IMR-90 (cell line): ENCODE data around the gene CHPF2. TPM values are rescaled to one million over a fixed set of nuclear protein-coding genes. Genes with fewer than 3 reads are reported as not detected.

Source experiments
- ATAC-seq: fragments of 200-7000 bp; cut with Tn5 transposase; 2 replicates; pipeline ENCODE4 v1.9.1; 2020; ENCODE audit warnings: low read depth, mild to moderate bottlenecking, moderate library complexity
- BruUV-seq: library from RNA; stranded (reverse); fragments of 400-500 nt; replicated peaks from 2 replicates; lab custom pipeline; 2021; lab: Mats Ljungman, UMichigan
- CTCF ChIA-PET: fragments of 300-600 bp; formaldehyde crosslinking; extraction: SDS; loops from one replicate; lab custom pipeline; 2021; ENCODE audit warnings: antibody characterized with exemption; lab: Yijun Ruan, JAX
- POLR2A ChIA-PET: fragments of 300-600 bp; sonication (Branson Sonifier 250); formaldehyde crosslinking; loops from one replicate; lab custom pipeline; 2022; ENCODE audit warnings: antibody characterized with exemption; ENCODE audit not compliant: unreplicated experiment; lab: Charles Lee
- DNase-seq: peaks from one replicate; pipeline ENCODE4 v3.0.0; 2013
- H2AFZ ChIP-seq: replicated peaks from 2 replicates; pipeline ENCODE3; 2013; ENCODE audit warnings: low read length, mild to moderate bottlenecking; ENCODE audit not compliant: poor library complexity
- H2AK5ac ChIP-seq: 2 replicates; pipeline ENCODE4 v1.6.1; 2013; ENCODE audit warnings: low read depth, low read length, inconsistent platforms
- H2AK9ac ChIP-seq: replicated peaks from 2 replicates; pipeline ENCODE3; 2013; ENCODE audit warnings: mild to moderate bottlenecking, low read depth, low read length, moderate library complexity; ENCODE audit not compliant: poor library complexity
- H2BK120ac ChIP-seq: 2 replicates; pipeline ENCODE4 v1.6.1; 2013; ENCODE audit warnings: low read depth, low read length, inconsistent platforms
- H2BK15ac ChIP-seq: 3 replicates; pipeline ENCODE4 v1.6.1; 2013; ENCODE audit warnings: low read depth, low read length, inconsistent platforms
- H2BK20ac ChIP-seq: 2 replicates; pipeline ENCODE4 v1.6.1; 2013; ENCODE audit warnings: low read depth, mild to moderate bottlenecking, inconsistent platforms, low read length, moderate library complexity
- H2BK5ac ChIP-seq: 2 replicates; pipeline ENCODE4 v1.6.1; 2013; ENCODE audit warnings: mild to moderate bottlenecking, low read depth, low read length, inconsistent platforms; ENCODE audit not compliant: poor library complexity, severe bottlenecking
- H3K14ac ChIP-seq: replicated peaks from 2 replicates; pipeline ENCODE4 v1.6.1; 2013; ENCODE audit warnings: low read depth, low read length, inconsistent platforms
- H3K18ac ChIP-seq: 2 replicates; pipeline ENCODE4 v1.6.1; 2013; ENCODE audit warnings: low read depth, low read length, control low read depth
- H3K23ac ChIP-seq: 2 replicates; pipeline ENCODE4 v1.6.1; 2013; ENCODE audit warnings: low read depth, low read length, inconsistent platforms
- H3K27ac ChIP-seq: 2 replicates; pipeline ENCODE4 v1.5.1; 2013; ENCODE audit warnings: mild to moderate bottlenecking, control low read depth, low read length; ENCODE audit not compliant: insufficient read depth
- H3K27me3 ChIP-seq: 2 replicates; pipeline ENCODE4 v1.6.1; 2013; ENCODE audit warnings: low read length; ENCODE audit not compliant: control insufficient read depth, insufficient read depth
- H3K36me3 ChIP-seq: 2 replicates; pipeline ENCODE4 v1.6.1; 2013; ENCODE audit warnings: low read length, mixed read lengths; ENCODE audit not compliant: control insufficient read depth, insufficient read depth
- H3K4ac ChIP-seq: 2 replicates; pipeline ENCODE4 v1.6.1; 2013; ENCODE audit warnings: low read depth, low read length, inconsistent platforms
- H3K4me1 ChIP-seq: 2 replicates; pipeline ENCODE4 v1.6.1; 2013; ENCODE audit warnings: low read length, mixed read lengths; ENCODE audit not compliant: control insufficient read depth, insufficient read depth
- H3K4me2 ChIP-seq: 2 replicates; pipeline ENCODE4 v1.6.1; 2013; ENCODE audit warnings: low read depth, mild to moderate bottlenecking, control low read depth, low read length, moderate library complexity
- H3K4me3 ChIP-seq: 2 replicates; pipeline ENCODE4 v1.5.1; 2013; ENCODE audit warnings: low read depth, mild to moderate bottlenecking, control low read depth, low read length, moderate library complexity; ENCODE audit not compliant: insufficient read depth
- H3K56ac ChIP-seq: 2 replicates; pipeline ENCODE4 v1.6.1; 2013; ENCODE audit warnings: low read length, inconsistent platforms; ENCODE audit not compliant: insufficient read depth; ENCODE audit errors: extremely low read depth
- H3K79me1 ChIP-seq, 2 experiments: 2 replicates each; pipeline ENCODE4 v1.6.1; 2013; ENCODE audit warnings: low read length in 2 of 2, inconsistent platforms in 1 of 2, low read depth in 1 of 2
- H3K9ac ChIP-seq: 2 replicates; pipeline ENCODE4 v1.6.1; 2013; ENCODE audit warnings: low read depth, low read length, control low read depth
- H3K9me1 ChIP-seq: 2 replicates; pipeline ENCODE4 v1.6.1; 2013; ENCODE audit warnings: low read length, inconsistent platforms; ENCODE audit not compliant: insufficient read depth
- H3K9me3 ChIP-seq: 2 replicates; pipeline ENCODE4 v1.6.1; 2013; ENCODE audit warnings: low read length; ENCODE audit not compliant: control insufficient read depth, insufficient read depth
- H4K20me1 ChIP-seq: 2 replicates; pipeline ENCODE4 v1.6.1; 2013; ENCODE audit warnings: low read length, inconsistent platforms; ENCODE audit not compliant: insufficient read depth
- H4K5ac ChIP-seq: 2 replicates; pipeline ENCODE4 v1.6.1; 2013; ENCODE audit warnings: mild to moderate bottlenecking, low read depth, low read length, control low read depth
- H4K8ac ChIP-seq, 2 experiments: 2 replicates each; pipeline ENCODE4 v1.6.1; 2013; ENCODE audit warnings: low read depth in 2 of 2, low read length in 2 of 2, control low read depth in 1 of 2, inconsistent platforms in 1 of 2
- H4K91ac ChIP-seq: 2 replicates; pipeline ENCODE4 v1.6.1; 2013; ENCODE audit warnings: low read depth, low read length, inconsistent platforms; ENCODE audit not compliant: insufficient read depth
- BHLHE40 ChIP-seq: fragments of 150-350 bp; IDR thresholded peaks from 2 replicates; pipeline ENCODE4 v1.6.1; 2016; ENCODE audit warnings: mild to moderate bottlenecking, low read depth, low read length
- CEBPB ChIP-seq: IDR thresholded peaks from 2 replicates; pipeline ENCODE4 v1.6.1; 2012; ENCODE audit warnings: low read depth, low read length, improper control_type of control experiment
- CHD1 ChIP-seq: IDR thresholded peaks from 2 replicates; pipeline ENCODE4 v1.6.1; 2012; ENCODE audit warnings: low read depth, low read length, improper control_type of control experiment
- CTCF ChIP-seq: conservative IDR thresholded peaks from 2 replicates; pipeline ENCODE4 v1.5.1; 2012; ENCODE audit warnings: mild to moderate bottlenecking, low read depth, low read length, improper control_type of control experiment
- ELK1 ChIP-seq: fragments of 150-350 bp; IDR thresholded peaks from 2 replicates; pipeline ENCODE4 v1.6.1; 2016; ENCODE audit warnings: low read depth, mild to moderate bottlenecking, low read length, moderate library complexity, borderline replicate concordance
- FOS ChIP-seq: fragments of 150-350 bp; IDR thresholded peaks from 2 replicates; pipeline ENCODE4 v1.6.1; 2016; ENCODE audit warnings: low read depth, low read length
- MAFK ChIP-seq: IDR thresholded peaks from 2 replicates; pipeline ENCODE4 v1.6.1; 2012; ENCODE audit warnings: low read depth, low read length, improper control_type of control experiment
- MAZ ChIP-seq: IDR thresholded peaks from 2 replicates; pipeline ENCODE4 v1.6.1; 2012; ENCODE audit warnings: low read depth, mild to moderate bottlenecking, low read length, improper control_type of control experiment, moderate library complexity, borderline replicate concordance
- MXI1 ChIP-seq: IDR thresholded peaks from 2 replicates; pipeline ENCODE4 v1.6.1; 2012; ENCODE audit warnings: low read depth, mild to moderate bottlenecking, low read length, moderate library complexity, borderline replicate concordance
- NFE2L2 ChIP-seq: fragments of 150-350 bp; IDR thresholded peaks from 2 replicates; pipeline ENCODE4 v1.6.1; 2016; ENCODE audit warnings: low read depth, mild to moderate bottlenecking, low read length
- POLR2A ChIP-seq: IDR thresholded peaks from 2 replicates; pipeline ENCODE4 v1.6.1; 2012; ENCODE audit warnings: mild to moderate bottlenecking, low read depth, low read length
- RAD21 ChIP-seq: IDR thresholded peaks from 2 replicates; pipeline ENCODE4 v1.6.1; 2012; ENCODE audit warnings: low read length, improper control_type of control experiment
- RCOR1 ChIP-seq: IDR thresholded peaks from 2 replicates; pipeline ENCODE4 v1.6.1; 2012; ENCODE audit warnings: mild to moderate bottlenecking, low read length, improper control_type of control experiment; ENCODE audit not compliant: insufficient replicate concordance
- RFX5 ChIP-seq: IDR thresholded peaks from 2 replicates; pipeline ENCODE4 v1.8.0; 2012; ENCODE audit warnings: low read depth, mild to moderate bottlenecking, low read length, moderate library complexity
- SMC3 ChIP-seq: fragments of 150-350 bp; IDR thresholded peaks from 2 replicates; pipeline ENCODE4 v1.6.1; 2016; ENCODE audit warnings: low read depth, mild to moderate bottlenecking, antibody characterized with exemption, low read length, moderate library complexity
- USF2 ChIP-seq: fragments of 150-350 bp; IDR thresholded peaks from 2 replicates; pipeline ENCODE4 v1.6.1; 2017; ENCODE audit warnings: mild to moderate bottlenecking, antibody characterized with exemption, low read length, low read depth
- WGBS, 2 experiments: methylation state at CpG; one replicate each; pipeline versions ENCODE4 v1.1.5 to v1.1.7; 2013; ENCODE audit warnings: missing lambda C conversion rate in 2 of 2; ENCODE audit not compliant: insufficient read length in 1 of 2; ENCODE audit errors: extremely low coverage in 2 of 2; 5-methylcytosine and 5-hydroxymethylcytosine counted together
- dilution Hi-C: fragments of 300-500 bp; cut with HindIII; formaldehyde crosslinking; loops from one replicate; pipeline ENCODE4 v1.14.3; 2018; ENCODE audit warnings: low sequenced_read_pairs; ENCODE audit not compliant: unreplicated experiment
- in situ Hi-C: fragments of 300-500 bp; cut with MboI; formaldehyde crosslinking; loops from 3 replicates; pipeline ENCODE4 v1.14.3; 2019; ENCODE audit warnings: low sequenced_read_pairs, inconsistent platforms, mixed read lengths
- intact Hi-C: fragments of 100-400 bp; cut with micrococcal nuclease; formaldehyde crosslinking; loops from 2 replicates; pipeline ENCODE4 v1.10.0; 2022
- polyA plus RNA-seq, 3 experiments: library from polyadenylated mRNA; depleted of rRNA; stranded (reverse); fragments of >200 nt; gene quantifications; 2 replicates each; pipeline ENCODE4 v1.2.3, GENCODE V29; 2012; ENCODE audit warnings: low replicate concordance in 1 of 3
- total RNA-seq: library from RNA; depleted of rRNA; stranded (reverse); fragments of >200 nt; gene quantifications from 2 replicates; pipeline ENCODE4 v1.2.3, GENCODE V29; 2012

Gene CHPF2
- total and polyA plus RNA-seq, 2 of the 4 experiments (the other 2 are of a cell fraction), result 26.2 to 77.0 TPM

GRCh38 chr7:151226560-151226874, 5.8 kb upstream of the CHPF2 start:
- dilution Hi-C loops, result no loop called here
- CTCF ChIA-PET, result interaction anchor here (0.6 to 1.1 kb wide), 2 partner anchors 10 to 79 kb away, joined by 3 to 4 read pairs; no protein-coding TSS in a partner anchor
- ATAC-seq, result no peak; the same call in none of the 2 replicates

More at GRCh38 chr7:151226560-151226874, 5.8 kb upstream of the CHPF2 start:
- Histone ChIP-seq H4K91ac (peak overlapping the region; percentile 23), H3K27me3 (no peaks in the 10 kb centered on the region), H3K9ac (peak overlapping the region; percentile 84), H3K4me3 (peak overlapping the region; percentile 84), H3K4ac (peak overlapping the region; percentile 47; the same call in 1 of the 2 replicates), H3K9me3 (no peaks in the 10 kb centered on the region), H3K23ac (peak overlapping the region; percentile 18; the same call in 1 of the 2 replicates), H3K36me3 (peaks cover 28% of the 10 kb centered on the region), H2BK20ac (no peak overlapping the region), H3K18ac (no peak overlapping the region), H3K4me1 (peaks cover 8% of the 10 kb centered on the region), H2BK5ac (peak overlapping the region; percentile 30), H2BK15ac (no peak overlapping the region), H3K56ac (0 out of 2 replicates have a peak overlapping the region, but pooled peaks have one; percentile 37), H2AFZ (peak overlapping the region; percentile 90), H3K79me1 (peaks cover 15 to 38% of the 10 kb centered on the region in 2 experiments), H4K5ac (0 out of 2 replicates have a peak overlapping the region, but pooled peaks have one; percentile 14), H2BK120ac (no peak overlapping the region), H2AK9ac (peak overlapping the region; percentile 93), H4K20me1 (no peaks in the 10 kb centered on the region), H3K4me2 (peak overlapping the region; percentile 92), H3K9me1 (peaks cover 4% of the 10 kb centered on the region), H3K14ac (peak overlapping the region; percentile 23), H3K27ac (peak overlapping the region; percentile 62), H2AK5ac (peak overlapping the region; percentile 37; the same call in 1 of the 2 replicates), H4K8ac (peak overlapping the region; percentile 75 to 84)
- 0% methylated on average over 4 of the region's 15 CpGs; no CpG with 5 or more reads in 1 of the 2 experiments for WGBS, 2 experiments
- intact Hi-C loops, result no loop called here
- TF ChIP-seq MXI1 (no peak), MAZ (no peak), FOS (no peak), MAFK (no peak), NFE2L2 (no peak), BHLHE40 (no peak), CTCF (no peak), ELK1 (no peak), SMC3 (no peak), USF2 (no peak), RFX5 (no peak), RAD21 (no peak), RCOR1 (no peak), POLR2A (no peak), CHD1 (no peak), CEBPB (no peak)
- in situ Hi-C loops, result no loop called here
- no peak for DNase-seq
- BruUV-seq, result no TSS peak
- POLR2A ChIA-PET, result interaction anchor here (1.2 kb wide), 1 partner anchor 21 kb away, joined by 4 read pairs; no protein-coding TSS in a partner anchor
